BE2C (cell line): Measurements from ENCODE around the gene UPP1.

Source experiments
- DNase-seq: peaks from one replicate; pipeline ENCODE4 v3.0.0-alpha.2; 2020
- H3K27me3 ChIP-seq: fragments of 250-450 bp; sonication (Bioruptor Pico); 2 replicates; pipeline ENCODE4 v1.5.1; 2020; ENCODE audit warnings: mild to moderate bottlenecking
- H3K36me3 ChIP-seq: fragments of 250-450 bp; sonication (Bioruptor Pico); 2 replicates; pipeline ENCODE4 v1.5.1; 2020; ENCODE audit warnings: mild to moderate bottlenecking
- H3K4me1 ChIP-seq: fragments of 250-450 bp; sonication (Bioruptor Pico); 2 replicates; pipeline ENCODE4 v1.5.1; 2020
- H3K4me3 ChIP-seq: 2 replicates; pipeline ENCODE4 v1.5.1; 2011; ENCODE audit warnings: low read depth, low read length
- H3K9me3 ChIP-seq: fragments of 250-450 bp; sonication (Bioruptor Pico); 2 replicates; pipeline ENCODE4 v1.5.1; 2020
- TF ChIP-seq, protein P1 (sequence below): IDR thresholded peaks from 2 replicates; pipeline ENCODE4 v1.5.1; 2012; ENCODE audit warnings: mild to moderate bottlenecking, low read depth, low read length

The UPP1 gene

DNA sequence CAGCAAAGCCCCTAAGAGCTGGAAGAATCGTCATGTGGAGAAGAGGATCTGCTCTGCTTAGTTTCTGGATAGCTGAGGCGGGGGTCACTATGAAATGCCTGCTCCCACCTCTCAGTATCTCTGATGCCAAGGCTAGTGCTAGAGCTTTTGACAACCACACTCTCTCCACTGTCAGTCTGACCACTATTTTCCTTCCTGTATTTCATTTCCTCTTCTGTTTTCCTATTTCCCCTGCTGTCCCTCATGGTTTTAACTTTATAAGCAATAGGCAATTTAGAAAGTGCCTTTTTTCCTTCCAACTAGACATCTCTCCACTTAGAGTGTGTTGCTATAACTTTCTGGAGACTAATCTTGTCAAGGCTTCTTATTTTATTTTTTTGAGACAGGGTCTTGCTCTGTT is 30.1 kb upstream of the UPP1 start:
- Histone ChIP-seq H3K4me3 (no peak overlapping the region), H3K36me3 (no peaks in the 10 kb centered on the region), H3K4me1 (no peaks in the 10 kb centered on the region), H3K27me3 (no peaks in the 10 kb centered on the region), H3K9me3 (no peaks in the 10 kb centered on the region)
- DNase-seq = no peak
- TF ChIP-seq, protein P1, sequence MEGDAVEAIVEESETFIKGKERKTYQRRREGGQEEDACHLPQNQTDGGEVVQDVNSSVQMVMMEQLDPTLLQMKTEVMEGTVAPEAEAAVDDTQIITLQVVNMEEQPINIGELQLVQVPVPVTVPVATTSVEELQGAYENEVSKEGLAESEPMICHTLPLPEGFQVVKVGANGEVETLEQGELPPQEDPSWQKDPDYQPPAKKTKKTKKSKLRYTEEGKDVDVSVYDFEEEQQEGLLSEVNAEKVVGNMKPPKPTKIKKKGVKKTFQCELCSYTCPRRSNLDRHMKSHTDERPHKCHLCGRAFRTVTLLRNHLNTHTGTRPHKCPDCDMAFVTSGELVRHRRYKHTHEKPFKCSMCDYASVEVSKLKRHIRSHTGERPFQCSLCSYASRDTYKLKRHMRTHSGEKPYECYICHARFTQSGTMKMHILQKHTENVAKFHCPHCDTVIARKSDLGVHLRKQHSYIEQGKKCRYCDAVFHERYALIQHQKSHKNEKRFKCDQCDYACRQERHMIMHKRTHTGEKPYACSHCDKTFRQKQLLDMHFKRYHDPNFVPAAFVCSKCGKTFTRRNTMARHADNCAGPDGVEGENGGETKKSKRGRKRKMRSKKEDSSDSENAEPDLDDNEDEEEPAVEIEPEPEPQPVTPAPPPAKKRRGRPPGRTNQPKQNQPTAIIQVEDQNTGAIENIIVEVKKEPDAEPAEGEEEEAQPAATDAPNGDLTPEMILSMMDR = no peak

GRCh38 chr7:48059706-48060105 is 29.4 kb upstream of the UPP1 start:
- no peak for DNase-seq
- Histone ChIP-seq H3K27me3 (0 out of 2 replicates have a peak, but pooled peaks cover 5% of the 10 kb centered on the region), H3K4me3 (no peak overlapping the region), H3K4me1 (no peaks in the 10 kb centered on the region), H3K9me3 (no peaks in the 10 kb centered on the region), H3K36me3 (no peaks in the 10 kb centered on the region)
- TF ChIP-seq, protein P1 = no peak

- Histone ChIP-seq H3K27me3 (0 out of 2 replicates have a peak, but pooled peaks cover 5% of the 10 kb centered on the region), H3K4me3 (no peak overlapping the region), H3K9me3 (no peaks in the 10 kb centered on the region), H3K36me3 (no peaks in the 10 kb centered on the region), H3K4me1 (no peaks in the 10 kb centered on the region)
- no peak for DNase-seq
- TF ChIP-seq, protein P1 = no peak
Observed at GRCh38 chr7:48063985-48064384, 25.1 kb upstream of the UPP1 start.

DNA sequence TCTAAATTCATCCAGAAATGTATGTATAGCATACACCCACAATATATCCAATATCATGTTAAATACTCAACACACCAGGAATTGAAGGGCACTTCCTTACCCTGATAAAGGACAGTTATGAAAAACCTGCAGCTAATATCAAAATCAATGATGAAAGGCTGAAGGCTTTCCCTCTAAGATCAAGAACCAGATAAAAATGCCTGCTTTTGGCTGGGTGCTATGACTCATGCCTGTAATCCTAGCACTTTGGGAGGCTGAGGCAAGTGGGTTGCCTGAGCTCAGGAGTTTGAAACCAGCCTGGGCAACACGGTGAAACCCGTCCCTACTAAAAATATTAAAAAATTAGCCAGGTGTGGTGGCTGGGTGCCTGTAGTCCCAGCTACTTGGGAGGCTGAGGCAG is 21.6 kb upstream of the UPP1 start:
- no peaks in the 10 kb centered on the region for H3K9me3 ChIP-seq
- 0 out of 2 replicates have a peak, but pooled peaks cover 5% of the 10 kb centered on the region for H3K27me3 ChIP-seq
- TF ChIP-seq, protein P1 = no peak
- DNase-seq = no peak
- no peak overlapping the region for H3K4me3 ChIP-seq
- no peaks in the 10 kb centered on the region for H3K4me1 ChIP-seq
- no peaks in the 10 kb centered on the region for H3K36me3 ChIP-seq

DNA sequence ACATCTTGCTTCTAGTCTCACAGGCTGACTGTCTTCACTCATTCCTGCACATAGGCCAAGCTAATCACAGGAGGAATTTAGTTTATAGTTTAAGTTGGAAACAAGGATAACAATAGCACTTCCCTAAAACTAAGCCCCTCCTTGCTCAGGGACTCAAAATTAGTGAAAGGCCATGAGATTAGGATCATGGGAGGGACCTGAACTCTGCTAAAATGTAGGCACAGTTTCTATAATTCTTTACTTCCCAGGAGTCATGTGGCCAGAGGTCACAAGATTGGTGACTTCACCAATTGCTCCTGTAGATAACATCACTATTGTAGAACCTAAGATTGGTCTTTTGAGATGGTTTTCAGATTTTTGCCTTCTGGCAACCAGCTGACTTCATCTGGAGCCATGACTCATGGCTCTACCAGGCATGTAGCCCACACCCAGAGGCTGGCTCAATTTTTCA is 14.8 kb upstream of the UPP1 start:
- H3K9me3 ChIP-seq = no peaks in the 10 kb centered on the region
- no peaks in the 10 kb centered on the region for H3K27me3 ChIP-seq
- no peak overlapping the region for H3K4me3 ChIP-seq
- peaks cover 7% of the 10 kb centered on the region; the same call in 1 of the 2 replicates for H3K4me1 ChIP-seq
- DNase-seq = no peak
- TF ChIP-seq, protein P1 = no peak
- no peaks in the 10 kb centered on the region for H3K36me3 ChIP-seq

DNA sequence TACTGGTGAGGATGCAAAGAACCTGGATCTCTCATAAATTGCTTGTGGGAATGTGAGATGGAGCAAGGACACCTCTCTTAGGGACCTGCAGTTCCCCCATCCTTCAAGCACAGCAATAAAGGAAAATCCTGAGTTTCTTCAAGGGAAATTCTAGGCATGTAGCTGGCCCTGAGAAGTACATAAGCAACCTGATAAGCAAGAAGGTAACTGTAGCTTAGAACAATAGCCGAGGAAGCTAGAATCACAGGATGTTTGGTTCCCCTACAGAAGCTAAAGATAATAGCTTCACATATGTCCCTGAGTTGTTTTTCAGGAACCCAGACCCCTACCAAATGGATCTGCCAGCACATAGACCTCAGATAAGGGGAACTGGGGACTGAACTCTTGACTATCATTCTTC is 11.6 kb upstream of the UPP1 start:
- Histone ChIP-seq H3K36me3 (no peaks in the 10 kb centered on the region), H3K4me1 (peaks cover 7% of the 10 kb centered on the region; the same call in 1 of the 2 replicates), H3K27me3 (no peaks in the 10 kb centered on the region), H3K4me3 (no peak overlapping the region), H3K9me3 (no peaks in the 10 kb centered on the region)
- TF ChIP-seq, protein P1 = no peak
- DNase-seq = no peak
